ENCODE data around the gene RPS19BP1.

DNA sequence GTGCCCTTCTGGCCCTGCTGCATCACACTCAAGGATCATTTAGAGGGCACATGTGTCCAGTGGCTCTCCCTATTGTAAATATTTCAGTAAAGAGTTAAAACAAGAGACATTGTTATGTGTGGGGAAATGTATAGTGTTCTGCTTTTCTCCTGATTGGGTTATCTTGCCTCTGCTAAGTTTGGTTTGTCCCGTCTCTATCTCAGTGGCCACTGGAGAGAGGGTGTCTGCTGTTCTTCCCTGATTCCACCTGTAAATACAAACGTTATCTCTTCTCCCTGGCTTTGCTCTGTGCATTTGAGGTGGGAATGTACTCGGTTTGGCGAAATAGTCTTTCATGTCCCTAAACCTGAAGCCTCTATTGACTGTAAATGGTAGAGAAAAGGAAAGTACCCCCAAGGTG is 24.2 kb downstream of the RPS19BP1 start:
- TF ChIP-seq EP300 (IDR thresholded peaks at IDR 0.05) (no peak), POLR2AphosphoS5 (IDR thresholded peaks at IDR 0.05) (no peak), POLR2A (IDR thresholded peaks at IDR 0.05) (no peak)

Data from gastroesophageal sphincter (tissue), 2 donors.